ENCODE measurements around the gene PINLYP. TPM values are rescaled to one million over a fixed set of nuclear protein-coding genes. Genes with fewer than 3 reads are reported as not detected.

The PINLYP gene
- polyA plus RNA-seq, 1 donor (not counting 4 experiments of a cell fraction or from before 2014, with no cell fraction given) = 16.0 TPM

DNA sequence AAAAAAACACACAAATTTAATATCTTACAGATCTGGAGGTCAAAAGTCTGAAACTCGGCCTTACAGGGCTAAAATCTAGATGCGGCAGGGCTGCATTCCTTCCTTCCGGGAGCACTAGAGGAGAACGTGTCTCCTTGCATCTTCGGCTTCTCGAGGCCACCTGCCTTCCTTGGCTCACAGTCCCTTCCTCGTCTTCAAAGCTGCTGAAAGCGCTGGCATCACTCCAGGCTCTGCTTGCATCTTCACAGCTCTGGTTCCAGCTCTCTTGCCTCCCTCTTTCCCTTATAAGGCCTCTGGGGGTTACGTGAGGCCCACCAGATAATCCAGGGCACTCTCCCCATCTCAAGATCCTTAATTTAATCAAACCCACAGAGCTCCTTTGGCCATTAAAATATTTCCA, 10.8 kb upstream of the PINLYP start:
- peaks cover 0 to 1% of the 10 kb centered on the region in 2 experiments for H3K36me3 ChIP-seq (ENCODE audit: control insufficient read depth in 2 of 2, extremely low read depth in 1 of 2, insufficient read depth in 2 of 2, low read length in 2 of 2)
- TF ChIP-seq, protein P1, sequence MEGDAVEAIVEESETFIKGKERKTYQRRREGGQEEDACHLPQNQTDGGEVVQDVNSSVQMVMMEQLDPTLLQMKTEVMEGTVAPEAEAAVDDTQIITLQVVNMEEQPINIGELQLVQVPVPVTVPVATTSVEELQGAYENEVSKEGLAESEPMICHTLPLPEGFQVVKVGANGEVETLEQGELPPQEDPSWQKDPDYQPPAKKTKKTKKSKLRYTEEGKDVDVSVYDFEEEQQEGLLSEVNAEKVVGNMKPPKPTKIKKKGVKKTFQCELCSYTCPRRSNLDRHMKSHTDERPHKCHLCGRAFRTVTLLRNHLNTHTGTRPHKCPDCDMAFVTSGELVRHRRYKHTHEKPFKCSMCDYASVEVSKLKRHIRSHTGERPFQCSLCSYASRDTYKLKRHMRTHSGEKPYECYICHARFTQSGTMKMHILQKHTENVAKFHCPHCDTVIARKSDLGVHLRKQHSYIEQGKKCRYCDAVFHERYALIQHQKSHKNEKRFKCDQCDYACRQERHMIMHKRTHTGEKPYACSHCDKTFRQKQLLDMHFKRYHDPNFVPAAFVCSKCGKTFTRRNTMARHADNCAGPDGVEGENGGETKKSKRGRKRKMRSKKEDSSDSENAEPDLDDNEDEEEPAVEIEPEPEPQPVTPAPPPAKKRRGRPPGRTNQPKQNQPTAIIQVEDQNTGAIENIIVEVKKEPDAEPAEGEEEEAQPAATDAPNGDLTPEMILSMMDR (optimal IDR thresholded peaks at IDR 0.05 in 1 of 3, IDR thresholded peaks at IDR 0.05 in 1 of 3, conservative IDR thresholded peaks at IDR 0.05 in 1 of 3; ENCODE audit: extremely low read depth in 1 of 3, insufficient read depth in 2 of 3, low read length in 3 of 3) = no peak
- no peak for TF ChIP-seq EZH2 (IDR thresholded peaks at IDR 0.05; ENCODE audit: low read length)
- no peaks in the 10 kb centered on the region for H4K20me1 ChIP-seq (ENCODE audit: control insufficient read depth, extremely low read depth, insufficient read depth, low read length)
- H3K9ac ChIP-seq (ENCODE audit: control insufficient read depth, extremely low read depth, insufficient read depth, low read length) = no peak overlapping the region
- DNase-seq (ENCODE audit: low read depth, low spot score) = no peak
- dilution Hi-C loops (cut with MboI; ENCODE audit: extremely low pct_ligation_motif_present, low sequenced_read_pairs) = no loop called here
- peaks cover 1% of the 10 kb centered on the region for H3K79me2 ChIP-seq (ENCODE audit: control insufficient read depth, insufficient read depth, low read length)
- no peaks in the 10 kb centered on the region for H3K9me1 ChIP-seq (ENCODE audit: control insufficient read depth, extremely low read depth, insufficient read depth, low read length)
- no peaks in the 10 kb centered on the region for H3K9me3 ChIP-seq (ENCODE audit: control insufficient read depth, low read depth, low read length)
- no peak overlapping the region for H3K4me2 ChIP-seq (ENCODE audit: control insufficient read depth, extremely low read depth, insufficient read depth, low read depth, low read length)
- H2AFZ ChIP-seq (ENCODE audit: control insufficient read depth, low read length) = no peak overlapping the region
- H3K27ac ChIP-seq (ENCODE audit: control insufficient read depth, insufficient read depth, low read length) = no peak overlapping the region
- peaks cover 1% of the 10 kb centered on the region for H3K4me1 ChIP-seq (ENCODE audit: control insufficient read depth, extremely low read depth, insufficient read depth, low read length)
- H3K27me3 ChIP-seq (ENCODE audit: control insufficient read depth, extremely low read depth, insufficient read depth, low read length) = no peaks in the 10 kb centered on the region
- H3K4me3 ChIP-seq (ENCODE audit: control insufficient read depth in 2 of 3, extremely low read depth in 1 of 3, insufficient read depth in 2 of 3, low read depth in 1 of 3, low read length in 3 of 3) = no peak overlapping the region
- no peak for FAIRE-seq

DNA sequence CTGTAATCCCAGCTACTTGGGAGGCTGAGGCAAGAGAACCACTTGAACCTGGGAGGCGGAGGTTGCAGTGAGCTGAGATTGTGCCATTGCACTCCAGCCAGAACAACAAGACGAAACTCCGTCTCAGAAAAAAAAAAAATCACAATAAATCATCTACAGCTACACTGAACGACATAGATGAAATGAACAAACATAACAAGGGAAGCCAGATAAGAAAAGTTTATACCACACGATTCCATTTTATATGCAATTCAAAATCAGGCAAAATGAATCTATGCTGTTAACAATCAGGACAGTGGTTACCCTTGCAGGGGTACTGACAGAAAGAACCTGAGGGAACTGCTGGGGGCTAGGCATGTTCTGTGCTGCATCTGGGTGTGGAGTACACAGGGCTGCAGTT, 5.9 kb upstream of the PINLYP start:
- Histone ChIP-seq H3K27me3 (ENCODE audit: control insufficient read depth, extremely low read depth, insufficient read depth, low read length) (no peaks in the 10 kb centered on the region), H3K79me2 (ENCODE audit: control insufficient read depth, insufficient read depth, low read length) (peaks cover 15% of the 10 kb centered on the region), H3K27ac (ENCODE audit: control insufficient read depth, insufficient read depth, low read length) (no peak overlapping the region), H2AFZ (ENCODE audit: control insufficient read depth, low read length) (no peak overlapping the region), H3K36me3 (ENCODE audit: control insufficient read depth in 2 of 2, extremely low read depth in 1 of 2, insufficient read depth in 2 of 2, low read length in 2 of 2) (peaks cover 0 to 4% of the 10 kb centered on the region in 2 experiments), H3K9ac (ENCODE audit: control insufficient read depth, extremely low read depth, insufficient read depth, low read length) (no peak overlapping the region), H3K4me1 (ENCODE audit: control insufficient read depth, extremely low read depth, insufficient read depth, low read length) (peaks cover 10% of the 10 kb centered on the region), H3K9me1 (ENCODE audit: control insufficient read depth, extremely low read depth, insufficient read depth, low read length) (no peaks in the 10 kb centered on the region), H3K9me3 (ENCODE audit: control insufficient read depth, low read depth, low read length) (no peaks in the 10 kb centered on the region), H3K4me3 (ENCODE audit: control insufficient read depth in 2 of 3, extremely low read depth in 1 of 3, insufficient read depth in 2 of 3, low read depth in 1 of 3, low read length in 3 of 3) (no peak overlapping the region), H4K20me1 (ENCODE audit: control insufficient read depth, extremely low read depth, insufficient read depth, low read length) (no peaks in the 10 kb centered on the region), H3K4me2 (ENCODE audit: control insufficient read depth, extremely low read depth, insufficient read depth, low read depth, low read length) (no peak overlapping the region)
- TF ChIP-seq EZH2 (IDR thresholded peaks at IDR 0.05; ENCODE audit: low read length) = no peak
- TF ChIP-seq, protein P1 (optimal IDR thresholded peaks at IDR 0.05 in 1 of 3, IDR thresholded peaks at IDR 0.05 in 1 of 3, conservative IDR thresholded peaks at IDR 0.05 in 1 of 3; ENCODE audit: extremely low read depth in 1 of 3, insufficient read depth in 2 of 3, low read length in 3 of 3) = no peak
- FAIRE-seq (no peak), DNase-seq (ENCODE audit: low read depth, low spot score) (no peak)
- dilution Hi-C loops (cut with MboI; ENCODE audit: extremely low pct_ligation_motif_present, low sequenced_read_pairs) = no loop called here

Data from keratinocyte (primary cell).